IMR-90 (cell line): Measurements from ENCODE around the gene CDK14. TPM values are rescaled to one million over a fixed set of nuclear protein-coding genes. Genes with fewer than 3 reads are reported as not detected.

Source experiments
- ATAC-seq: fragments of 200-7000 bp; cut with Tn5 transposase; 2 replicates; pipeline ENCODE4 v1.9.1; 2020; ENCODE audit warnings: low read depth, mild to moderate bottlenecking, moderate library complexity
- BruUV-seq: library from RNA; stranded (reverse); fragments of 400-500 nt; replicated peaks from 2 replicates; lab custom pipeline; 2021; lab: Mats Ljungman, UMichigan
- CTCF ChIA-PET: fragments of 300-600 bp; formaldehyde crosslinking; extraction: SDS; loops from one replicate; lab custom pipeline; 2021; ENCODE audit warnings: antibody characterized with exemption; lab: Yijun Ruan, JAX
- POLR2A ChIA-PET: fragments of 300-600 bp; sonication (Branson Sonifier 250); formaldehyde crosslinking; loops from one replicate; lab custom pipeline; 2022; ENCODE audit warnings: antibody characterized with exemption; ENCODE audit not compliant: unreplicated experiment; lab: Charles Lee
- DNase-seq: peaks from one replicate; pipeline ENCODE4 v3.0.0; 2013
- H2AFZ ChIP-seq: replicated peaks from 2 replicates; pipeline ENCODE3; 2013; ENCODE audit warnings: low read length, mild to moderate bottlenecking; ENCODE audit not compliant: poor library complexity
- H2AK5ac ChIP-seq: 2 replicates; pipeline ENCODE4 v1.6.1; 2013; ENCODE audit warnings: low read depth, low read length, inconsistent platforms
- H2AK9ac ChIP-seq: replicated peaks from 2 replicates; pipeline ENCODE3; 2013; ENCODE audit warnings: mild to moderate bottlenecking, low read depth, low read length, moderate library complexity; ENCODE audit not compliant: poor library complexity
- H2BK120ac ChIP-seq: 2 replicates; pipeline ENCODE4 v1.6.1; 2013; ENCODE audit warnings: low read depth, low read length, inconsistent platforms
- H2BK15ac ChIP-seq: 3 replicates; pipeline ENCODE4 v1.6.1; 2013; ENCODE audit warnings: low read depth, low read length, inconsistent platforms
- H2BK20ac ChIP-seq: 2 replicates; pipeline ENCODE4 v1.6.1; 2013; ENCODE audit warnings: low read depth, mild to moderate bottlenecking, inconsistent platforms, low read length, moderate library complexity
- H2BK5ac ChIP-seq: 2 replicates; pipeline ENCODE4 v1.6.1; 2013; ENCODE audit warnings: mild to moderate bottlenecking, low read depth, low read length, inconsistent platforms; ENCODE audit not compliant: poor library complexity, severe bottlenecking
- H3K14ac ChIP-seq: replicated peaks from 2 replicates; pipeline ENCODE4 v1.6.1; 2013; ENCODE audit warnings: low read depth, low read length, inconsistent platforms
- H3K18ac ChIP-seq: 2 replicates; pipeline ENCODE4 v1.6.1; 2013; ENCODE audit warnings: low read depth, low read length, control low read depth
- H3K23ac ChIP-seq: 2 replicates; pipeline ENCODE4 v1.6.1; 2013; ENCODE audit warnings: low read depth, low read length, inconsistent platforms
- H3K27ac ChIP-seq: 2 replicates; pipeline ENCODE4 v1.5.1; 2013; ENCODE audit warnings: mild to moderate bottlenecking, control low read depth, low read length; ENCODE audit not compliant: insufficient read depth
- H3K27me3 ChIP-seq: 2 replicates; pipeline ENCODE4 v1.6.1; 2013; ENCODE audit warnings: low read length; ENCODE audit not compliant: control insufficient read depth, insufficient read depth
- H3K36me3 ChIP-seq: 2 replicates; pipeline ENCODE4 v1.6.1; 2013; ENCODE audit warnings: low read length, mixed read lengths; ENCODE audit not compliant: control insufficient read depth, insufficient read depth
- H3K4ac ChIP-seq: 2 replicates; pipeline ENCODE4 v1.6.1; 2013; ENCODE audit warnings: low read depth, low read length, inconsistent platforms
- H3K4me1 ChIP-seq: 2 replicates; pipeline ENCODE4 v1.6.1; 2013; ENCODE audit warnings: low read length, mixed read lengths; ENCODE audit not compliant: control insufficient read depth, insufficient read depth
- H3K4me2 ChIP-seq: 2 replicates; pipeline ENCODE4 v1.6.1; 2013; ENCODE audit warnings: low read depth, mild to moderate bottlenecking, control low read depth, low read length, moderate library complexity
- H3K4me3 ChIP-seq: 2 replicates; pipeline ENCODE4 v1.5.1; 2013; ENCODE audit warnings: low read depth, mild to moderate bottlenecking, control low read depth, low read length, moderate library complexity; ENCODE audit not compliant: insufficient read depth
- H3K56ac ChIP-seq: 2 replicates; pipeline ENCODE4 v1.6.1; 2013; ENCODE audit warnings: low read length, inconsistent platforms; ENCODE audit not compliant: insufficient read depth; ENCODE audit errors: extremely low read depth
- H3K79me1 ChIP-seq, 2 experiments: 2 replicates each; pipeline ENCODE4 v1.6.1; 2013; ENCODE audit warnings: low read length in 2 of 2, inconsistent platforms in 1 of 2, low read depth in 1 of 2
- H3K9ac ChIP-seq: 2 replicates; pipeline ENCODE4 v1.6.1; 2013; ENCODE audit warnings: low read depth, low read length, control low read depth
- H3K9me1 ChIP-seq: 2 replicates; pipeline ENCODE4 v1.6.1; 2013; ENCODE audit warnings: low read length, inconsistent platforms; ENCODE audit not compliant: insufficient read depth
- H3K9me3 ChIP-seq: 2 replicates; pipeline ENCODE4 v1.6.1; 2013; ENCODE audit warnings: low read length; ENCODE audit not compliant: control insufficient read depth, insufficient read depth
- H4K20me1 ChIP-seq: 2 replicates; pipeline ENCODE4 v1.6.1; 2013; ENCODE audit warnings: low read length, inconsistent platforms; ENCODE audit not compliant: insufficient read depth
- H4K5ac ChIP-seq: 2 replicates; pipeline ENCODE4 v1.6.1; 2013; ENCODE audit warnings: mild to moderate bottlenecking, low read depth, low read length, control low read depth
- H4K8ac ChIP-seq, 2 experiments: 2 replicates each; pipeline ENCODE4 v1.6.1; 2013; ENCODE audit warnings: low read depth in 2 of 2, low read length in 2 of 2, control low read depth in 1 of 2, inconsistent platforms in 1 of 2
- H4K91ac ChIP-seq: 2 replicates; pipeline ENCODE4 v1.6.1; 2013; ENCODE audit warnings: low read depth, low read length, inconsistent platforms; ENCODE audit not compliant: insufficient read depth
- CTCF ChIP-seq: conservative IDR thresholded peaks from 2 replicates; pipeline ENCODE4 v1.5.1; 2012; ENCODE audit warnings: mild to moderate bottlenecking, low read depth, low read length, improper control_type of control experiment
- NFE2L2 ChIP-seq: fragments of 150-350 bp; IDR thresholded peaks from 2 replicates; pipeline ENCODE4 v1.6.1; 2016; ENCODE audit warnings: low read depth, mild to moderate bottlenecking, low read length
- POLR2A ChIP-seq: IDR thresholded peaks from 2 replicates; pipeline ENCODE4 v1.6.1; 2012; ENCODE audit warnings: mild to moderate bottlenecking, low read depth, low read length
- RFX5 ChIP-seq: IDR thresholded peaks from 2 replicates; pipeline ENCODE4 v1.8.0; 2012; ENCODE audit warnings: low read depth, mild to moderate bottlenecking, low read length, moderate library complexity
- WGBS, 2 experiments: methylation state at CpG; one replicate each; pipeline versions ENCODE4 v1.1.5 to v1.1.7; 2013; ENCODE audit warnings: missing lambda C conversion rate in 2 of 2; ENCODE audit not compliant: insufficient read length in 1 of 2; ENCODE audit errors: extremely low coverage in 2 of 2; 5-methylcytosine and 5-hydroxymethylcytosine counted together
- dilution Hi-C: fragments of 300-500 bp; cut with HindIII; formaldehyde crosslinking; loops from one replicate; pipeline ENCODE4 v1.14.3; 2018; ENCODE audit warnings: low sequenced_read_pairs; ENCODE audit not compliant: unreplicated experiment
- in situ Hi-C: fragments of 300-500 bp; cut with MboI; formaldehyde crosslinking; loops from 3 replicates; pipeline ENCODE4 v1.14.3; 2019; ENCODE audit warnings: low sequenced_read_pairs, inconsistent platforms, mixed read lengths
- intact Hi-C: fragments of 100-400 bp; cut with micrococcal nuclease; formaldehyde crosslinking; loops from 2 replicates; pipeline ENCODE4 v1.10.0; 2022
- polyA plus RNA-seq, 3 experiments: library from polyadenylated mRNA; depleted of rRNA; stranded (reverse); fragments of >200 nt; gene quantifications; 2 replicates each; pipeline ENCODE4 v1.2.3, GENCODE V29; 2012; ENCODE audit warnings: low replicate concordance in 1 of 3
- total RNA-seq: library from RNA; depleted of rRNA; stranded (reverse); fragments of >200 nt; gene quantifications from 2 replicates; pipeline ENCODE4 v1.2.3, GENCODE V29; 2012

Gene CDK14
- total and polyA plus RNA-seq, 2 of the 4 experiments (the other 2 are of a cell fraction): 10.1 to 29.6 TPM

GRCh38 chr7:90842430-90842788 is 246.3 kb downstream of the CDK14 start:
- ATAC-seq: no peak
- Histone ChIP-seq H3K4me1 (no peaks in the 10 kb centered on the region), H2BK20ac (no peak overlapping the region), H3K27me3 (no peaks in the 10 kb centered on the region), H2BK5ac (no peak overlapping the region), H2AK5ac (no peak overlapping the region), H2AK9ac (no peak overlapping the region), H4K20me1 (no peaks in the 10 kb centered on the region), H4K91ac (no peak overlapping the region), H3K36me3 (no peaks in the 10 kb centered on the region), H2AFZ (no peak overlapping the region), H3K4ac (no peak overlapping the region), H3K4me3 (no peak overlapping the region), H3K27ac (no peak overlapping the region), H3K9me3 (0 out of 2 replicates have a peak, but pooled peaks cover 2% of the 10 kb centered on the region), H3K4me2 (no peak overlapping the region), H2BK120ac (no peak overlapping the region), H3K23ac (no peak overlapping the region), H3K9me1 (no peaks in the 10 kb centered on the region), H3K56ac (no peak overlapping the region), H3K9ac (no peak overlapping the region), H3K14ac (no peak overlapping the region), H4K5ac (no peak overlapping the region), H2BK15ac (no peak overlapping the region), H4K8ac (no peak overlapping the region), H3K18ac (no peak overlapping the region), H3K79me1 (peaks cover 3 to 10% of the 10 kb centered on the region in 2 experiments; a peak in 3 of 4 replicates)
- ChIA-PET CTCF (no interaction called here), POLR2A (no interaction called here)
- TF ChIP-seq RFX5 (no peak), CTCF (no peak), POLR2A (no peak), NFE2L2 (no peak)
- no TSS peak for BruUV-seq
- in situ Hi-C loops (no loop called here), intact Hi-C loops (no loop called here), dilution Hi-C loops (no loop called here)
- DNase-seq: no peak
- 100% methylated on average over 1 of the region's 4 CpGs; no CpG with 5 or more reads in 1 of the 2 experiments for WGBS, 2 experiments
